Epithelial cell of alveolus of lung (primary cell): ENCODE results near the gene TYW3. TPM values are rescaled to one million over a fixed set of nuclear protein-coding genes. Genes with fewer than 3 reads are reported as not detected.

Experiments
- total RNA-seq: library from RNA; depleted of rRNA; stranded (reverse); fragments of >200 nt; gene quantifications from 2 replicates; pipeline ENCODE4 v1.2.1, GENCODE V29; 2015

The TYW3 gene
- total RNA-seq: 11.9 and 13.2 TPM in 2 replicates

GRCh38 chr1:74732960-74733603, at the start of gene TYW3, which contains the start of gene CRYZ:
Gene TYW3 (plus strand): TSS chr1:74733152. CDS start chr1:74733245, 93 bp downstream.
Gene CRYZ (minus strand): TSS chr1:74733050. CDS start chr1:74724821, 8,229 bp downstream.

Other genes starting within 250 kb of the TYW3 start
- not detected in 2 replicates for gene LRRC53, start 220.5 kb upstream of the TYW3 start, total RNA-seq
- not detected in 2 replicates for gene ERICH3, start 59.4 kb upstream of the TYW3 start, total RNA-seq
- 13.8 and 21.2 TPM in 2 replicates for gene CRYZ, start 102 bp upstream of the TYW3 start, total RNA-seq